Testis (tissue), 3 donors: Measurements from ENCODE around the gene CELF4. TPM values are rescaled to one million over a fixed set of nuclear protein-coding genes. Genes with fewer than 3 reads are reported as not detected.

Source experiments
- DNase-seq: peaks from one replicate; pipeline ENCODE4 v3.0.0-alpha.2; 2019
- H3K27ac ChIP-seq, 2 donors: fragments of 200-600 bp; sonication (generic); one replicate each; pipeline ENCODE4 v1.5.1; 2019
- H3K27me3 ChIP-seq: fragments of 200-600 bp; sonication (generic); one replicate; pipeline ENCODE4 v1.5.1; 2019
- H3K36me3 ChIP-seq: fragments of 200-600 bp; sonication (generic); one replicate; pipeline ENCODE4 v1.5.1; 2017; ENCODE audit warnings: low read depth; ENCODE audit errors: missing control alignments
- H3K4me1 ChIP-seq: fragments of 200-600 bp; sonication (generic); one replicate; pipeline ENCODE4 v1.5.1; 2019
- H3K4me3 ChIP-seq, 2 donors: fragments of 200-600 bp; sonication (generic); one replicate each; pipeline ENCODE4 v1.5.1; 2017 to 2019
- H3K9me3 ChIP-seq: fragments of 200-600 bp; sonication (generic); one replicate; pipeline ENCODE4 v1.5.1; 2017
- POLR2A ChIP-seq: fragments of 450-650 bp; IDR thresholded peaks from one replicate; pipeline ENCODE4 v1.6.1; 2017; ENCODE audit warnings: antibody characterized with exemption, mild to moderate bottlenecking, moderate library complexity
- WGBS, 2 donors: methylation state at CpG; one replicate each; pipeline ENCODE4 v1.1.5; 2018; 5-methylcytosine and 5-hydroxymethylcytosine counted together
- intact Hi-C: fragments of 100-400 bp; cut with DNase I; formaldehyde crosslinking; loops from one replicate; pipeline ENCODE4 v1.15.1; 2023; ENCODE audit warnings: low total_unique reads
- polyA plus RNA-seq: library from polyadenylated mRNA; stranded (reverse); fragments of 350-450 nt; fragmentation: Illumina TruSeq; extraction: RNeasy Lipid Tissue Mini Kit (QIAGEN cat#74804); gene quantifications from one replicate; pipeline ENCODE4 v1.2.3, GENCODE V29; 2014; ENCODE audit warnings: low read depth, low replicate concordance; ENCODE audit not compliant: insufficient read depth
- total RNA-seq, 2 donors: library from RNA; depleted of rRNA; stranded (reverse); fragments of >200 nt; gene quantifications; one replicate each; pipeline ENCODE4 v1.2.3, GENCODE V29; 2016
- TF ChIP-seq, protein P1 (sequence below), 3 experiments: fragments of 450-650 bp in 2 of 3; fragments of 200-600 bp in 1 of 3; sonication (generic) in 1 of 3; IDR thresholded peaks; one replicate each; pipeline ENCODE4 v1.5.1; 2016 to 2019; ENCODE audit warnings: antibody characterized with exemption in 3 of 3, mild to moderate bottlenecking in 2 of 3, moderate library complexity in 1 of 3

The CELF4 gene
- total and polyA plus RNA-seq, 3 donors from 2014 or later = 3.9 to 6.3 (median 4.8) TPM

DNA sequence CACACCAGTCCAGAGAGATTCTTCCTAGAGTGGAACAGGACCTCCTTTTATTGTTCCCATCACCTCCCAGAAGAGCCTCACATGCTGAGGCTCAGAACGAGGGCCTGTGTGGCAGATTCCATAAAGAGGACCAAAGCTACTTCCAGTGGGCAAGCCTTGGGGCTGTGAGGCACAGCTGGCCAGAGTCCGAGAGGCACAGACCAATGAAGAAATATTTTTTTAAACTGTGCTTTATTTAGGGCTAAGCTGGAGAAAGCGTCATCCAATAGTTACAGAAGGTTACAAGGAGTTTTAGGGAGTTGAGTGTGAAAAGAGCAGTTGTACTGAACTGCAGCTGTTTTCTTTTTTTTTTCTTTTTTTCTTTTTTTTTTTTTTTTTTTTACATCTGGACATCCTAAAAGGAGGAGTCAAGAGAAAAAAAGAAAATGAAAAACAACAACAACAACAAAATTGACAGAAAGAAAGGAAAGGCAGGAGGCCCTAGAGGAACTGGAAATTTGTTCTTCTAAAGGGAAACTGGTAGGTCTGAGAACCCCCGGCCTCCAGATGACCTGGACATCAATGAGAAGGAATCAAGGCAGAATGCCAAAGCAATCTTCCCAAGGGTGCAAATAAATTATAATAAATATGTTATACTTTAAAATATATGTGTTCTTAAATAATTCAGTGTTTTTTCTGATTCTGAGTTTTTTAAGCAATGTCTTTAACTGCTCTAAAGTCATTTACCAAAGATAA is 322.6 kb downstream of the CELF4 start:
- TF ChIP-seq, protein P1, sequence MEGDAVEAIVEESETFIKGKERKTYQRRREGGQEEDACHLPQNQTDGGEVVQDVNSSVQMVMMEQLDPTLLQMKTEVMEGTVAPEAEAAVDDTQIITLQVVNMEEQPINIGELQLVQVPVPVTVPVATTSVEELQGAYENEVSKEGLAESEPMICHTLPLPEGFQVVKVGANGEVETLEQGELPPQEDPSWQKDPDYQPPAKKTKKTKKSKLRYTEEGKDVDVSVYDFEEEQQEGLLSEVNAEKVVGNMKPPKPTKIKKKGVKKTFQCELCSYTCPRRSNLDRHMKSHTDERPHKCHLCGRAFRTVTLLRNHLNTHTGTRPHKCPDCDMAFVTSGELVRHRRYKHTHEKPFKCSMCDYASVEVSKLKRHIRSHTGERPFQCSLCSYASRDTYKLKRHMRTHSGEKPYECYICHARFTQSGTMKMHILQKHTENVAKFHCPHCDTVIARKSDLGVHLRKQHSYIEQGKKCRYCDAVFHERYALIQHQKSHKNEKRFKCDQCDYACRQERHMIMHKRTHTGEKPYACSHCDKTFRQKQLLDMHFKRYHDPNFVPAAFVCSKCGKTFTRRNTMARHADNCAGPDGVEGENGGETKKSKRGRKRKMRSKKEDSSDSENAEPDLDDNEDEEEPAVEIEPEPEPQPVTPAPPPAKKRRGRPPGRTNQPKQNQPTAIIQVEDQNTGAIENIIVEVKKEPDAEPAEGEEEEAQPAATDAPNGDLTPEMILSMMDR (IDR thresholded peaks at IDR 0.05) = no peak
- TF ChIP-seq POLR2A = no peak
- H3K4me1 ChIP-seq = no peaks in the 10 kb centered on the region
- no peak overlapping the region for H3K4me3 ChIP-seq
- H3K9me3 ChIP-seq = no peaks in the 10 kb centered on the region
- no peak for DNase-seq
- no peaks in the 10 kb centered on the region for H3K27me3 ChIP-seq
- intact Hi-C loops = no loop called here
- no peak overlapping the region for H3K27ac ChIP-seq
- no peaks in the 10 kb centered on the region for H3K36me3 ChIP-seq
- 66 to 70% methylated on average over 4 of the region's 4 CpGs for WGBS, 2 donors

DNA sequence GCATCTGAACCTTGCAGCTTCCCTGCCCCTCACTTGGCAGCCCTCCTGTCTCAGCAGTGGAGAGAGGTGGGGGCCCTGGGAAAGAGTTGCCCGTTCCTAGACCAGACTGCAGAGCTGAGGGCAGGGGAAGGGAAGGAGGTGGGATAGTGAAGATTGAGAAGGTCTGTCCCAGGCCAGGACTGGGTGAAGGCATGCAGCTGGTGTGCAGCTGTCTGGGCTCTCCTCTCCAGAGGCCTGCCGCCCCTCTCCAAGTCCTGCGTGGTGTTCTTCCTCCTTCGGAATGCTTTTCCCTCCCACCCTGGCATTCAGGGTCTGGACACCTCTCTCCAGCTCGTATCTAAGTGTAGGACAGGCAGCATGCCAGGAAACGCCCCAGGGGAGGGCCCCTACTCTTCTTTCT is 323.5 kb downstream of the CELF4 start:
- Histone ChIP-seq H3K27ac (no peak overlapping the region), H3K4me3 (no peak overlapping the region), H3K4me1 (no peaks in the 10 kb centered on the region), H3K9me3 (no peaks in the 10 kb centered on the region), H3K27me3 (no peaks in the 10 kb centered on the region), H3K36me3 (no peaks in the 10 kb centered on the region)
- no peak for DNase-seq
- TF ChIP-seq, protein P1 (IDR thresholded peaks at IDR 0.05) = no peak
- no peak for TF ChIP-seq POLR2A
- intact Hi-C loops = no loop called here
- WGBS, 2 donors = 57 to 60% methylated on average over 6 of the region's 6 CpGs

DNA sequence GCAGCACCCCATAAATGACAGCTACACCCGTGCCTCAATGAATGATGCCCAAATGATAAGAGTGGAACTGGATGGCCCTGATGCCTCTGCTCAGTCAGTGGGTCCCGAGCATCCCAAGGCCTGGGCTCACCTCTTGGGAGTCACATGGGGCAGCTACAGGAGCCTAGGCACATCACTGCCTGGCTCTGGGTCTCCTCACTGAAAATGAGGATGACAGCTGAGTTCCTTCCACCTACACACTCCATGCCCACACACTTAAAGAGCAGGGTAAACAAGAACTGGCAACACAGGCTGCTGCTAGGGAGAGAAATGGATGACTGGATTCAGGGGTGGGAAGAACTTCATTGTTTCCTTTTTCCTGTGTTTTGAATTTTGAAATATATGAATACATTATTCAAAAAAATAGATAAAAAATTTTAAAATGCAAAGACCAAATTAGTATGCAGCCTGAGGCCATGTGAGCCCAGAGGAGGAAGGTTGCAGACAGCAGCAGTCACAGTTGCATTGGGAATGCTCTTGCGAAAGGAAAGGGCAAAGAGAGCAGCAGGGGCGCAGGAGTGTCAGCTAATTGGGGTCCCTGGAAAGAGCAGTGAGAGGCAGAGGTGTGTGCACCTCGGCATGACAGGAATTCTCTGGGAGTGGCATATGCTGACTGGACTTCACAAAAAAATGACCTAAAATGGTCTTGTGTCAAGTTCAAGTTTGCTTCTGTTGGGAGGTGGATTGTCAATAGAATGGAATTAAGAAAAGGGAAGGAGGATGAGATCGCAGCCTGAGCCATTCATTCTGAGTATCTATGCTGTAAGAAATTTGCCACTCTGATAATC is 327.1 kb downstream of the CELF4 start:
- no peaks in the 10 kb centered on the region for H3K4me1 ChIP-seq
- no peak for TF ChIP-seq POLR2A
- intact Hi-C loops = no loop called here
- H3K27ac ChIP-seq = no peak overlapping the region
- no peaks in the 10 kb centered on the region for H3K27me3 ChIP-seq
- H3K36me3 ChIP-seq = no peaks in the 10 kb centered on the region
- 82 to 83% methylated on average over 6 of the region's 6 CpGs for WGBS, 2 donors
- no peak for DNase-seq
- H3K4me3 ChIP-seq = no peak overlapping the region
- no peaks in the 10 kb centered on the region for H3K9me3 ChIP-seq

DNA sequence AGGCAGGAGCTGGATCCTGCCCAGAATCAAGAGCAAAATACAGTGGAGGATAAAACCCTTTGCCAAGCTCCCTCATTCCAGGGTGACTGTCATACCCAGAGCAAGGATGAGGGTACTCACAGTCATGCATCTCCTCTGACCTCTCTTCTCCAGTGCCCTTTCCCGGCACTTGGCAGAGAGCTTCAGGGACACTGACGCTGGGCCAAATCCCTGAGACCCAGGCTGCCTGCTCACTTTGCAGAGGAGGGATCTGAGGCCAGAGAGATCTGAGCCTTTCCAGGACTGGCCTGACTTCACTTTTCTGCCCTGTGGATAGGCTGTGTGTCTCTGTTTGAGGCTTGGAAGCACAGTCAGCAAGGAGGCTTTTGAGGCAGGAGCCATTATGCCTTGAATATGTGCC is 330.0 kb downstream of the CELF4 start:
- WGBS, 2 donors = 50 to 60% methylated on average over 2 of the region's 2 CpGs

DNA sequence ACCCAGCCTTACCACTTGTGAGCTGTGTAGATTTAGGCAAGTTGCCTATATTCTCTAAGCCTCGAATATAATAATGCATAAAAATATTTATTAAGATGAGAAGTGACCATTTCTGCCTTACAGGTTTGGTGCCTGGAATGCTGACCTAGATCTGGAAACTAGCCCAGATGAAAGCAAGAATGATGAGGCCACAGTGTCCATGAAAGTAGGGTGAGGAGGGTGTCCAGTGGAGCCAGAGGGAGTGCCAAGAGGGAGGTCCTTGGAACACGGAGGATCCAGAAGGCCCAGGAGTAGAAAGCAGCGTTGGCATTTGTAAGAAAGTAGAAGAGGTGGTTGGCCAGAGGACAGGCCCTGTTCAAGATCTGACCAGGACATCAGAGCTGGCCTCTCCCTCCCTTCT is 334.3 kb downstream of the CELF4 start:
- intact Hi-C loops = no loop called here
- H3K4me3 ChIP-seq = no peak overlapping the region
- H3K9me3 ChIP-seq = no peaks in the 10 kb centered on the region
- no peak for DNase-seq
- H3K27me3 ChIP-seq = no peaks in the 10 kb centered on the region
- 52 to 57% methylated on average over 3 of the region's 3 CpGs for WGBS, 2 donors
- TF ChIP-seq POLR2A = no peak
- TF ChIP-seq, protein P1 (IDR thresholded peaks at IDR 0.05) = no peak
- no peak overlapping the region for H3K27ac ChIP-seq
- H3K4me1 ChIP-seq = no peaks in the 10 kb centered on the region
- H3K36me3 ChIP-seq = no peaks in the 10 kb centered on the region

More for the DNA sequence above, 330.0 kb downstream of the CELF4 start:
- no peaks in the 10 kb centered on the region for H3K4me1 ChIP-seq
- H3K27me3 ChIP-seq = no peaks in the 10 kb centered on the region
- H3K9me3 ChIP-seq = no peaks in the 10 kb centered on the region
- H3K36me3 ChIP-seq = no peaks in the 10 kb centered on the region
- no peak for DNase-seq
- intact Hi-C loops = no loop called here
- H3K4me3 ChIP-seq = no peak overlapping the region
- TF ChIP-seq, protein P1 (IDR thresholded peaks at IDR 0.05) = no peak
- TF ChIP-seq POLR2A = no peak
- no peak overlapping the region for H3K27ac ChIP-seq
